Loucy (cell line): ENCODE results near the gene MXD3.
A peak's percentile ranks its signal among the peaks of the same experiment; 100 is the strongest.
"Not testable (repeated sequence)": the region's sequence is repeated elsewhere in the genome, so short reads cannot be mapped to it uniquely, and the experiment has no call there.

ENCODE experiments used
- H2AFZ ChIP-seq: fragments of 200-600 bp; sonication (generic); 2 replicates; pipeline ENCODE4 v1.6.0; 2016; ENCODE audit warnings: antibody characterized with exemption, mild to moderate bottlenecking, low read length, moderate library complexity
- H3F3A ChIP-seq: fragments of 200-600 bp; 2 replicates; pipeline ENCODE4 v1.6.0; 2016; ENCODE audit warnings: antibody characterized with exemption, low read depth, mild to moderate bottlenecking
- H3K27me3 ChIP-seq: fragments of 200-600 bp; sonication (generic); 2 replicates; pipeline ENCODE4 v1.6.1; 2014; ENCODE audit warnings: low read length, mild to moderate bottlenecking; ENCODE audit not compliant: insufficient read depth, poor library complexity, severe bottlenecking
- H3K36me3 ChIP-seq: fragments of 200-600 bp; sonication (generic); 2 replicates; pipeline ENCODE4 v1.6.1; 2016; ENCODE audit warnings: low read length; ENCODE audit not compliant: insufficient read depth
- H3K4me1 ChIP-seq: fragments of 200-600 bp; sonication (generic); 2 replicates; pipeline ENCODE4 v1.5.1; 2014; ENCODE audit warnings: low read length, mild to moderate bottlenecking; ENCODE audit not compliant: insufficient read depth, poor library complexity, severe bottlenecking
- H3K4me2 ChIP-seq: fragments of 200-600 bp; sonication (generic); 2 replicates; pipeline ENCODE4 v1.6.0; 2014; ENCODE audit warnings: antibody characterized with exemption, low read length, low read depth, mild to moderate bottlenecking; ENCODE audit not compliant: poor library complexity, severe bottlenecking
- H3K4me3 ChIP-seq: fragments of 200-600 bp; sonication (generic); 2 replicates; pipeline ENCODE4 v1.5.1; 2014; ENCODE audit warnings: low read length, mild to moderate bottlenecking, mixed read lengths; ENCODE audit not compliant: poor library complexity, severe bottlenecking
- H3K79me2 ChIP-seq: fragments of 200-600 bp; sonication (generic); 2 replicates; pipeline ENCODE4 v1.6.1; 2014; ENCODE audit warnings: low read length; ENCODE audit not compliant: insufficient read depth
- H3K9ac ChIP-seq: fragments of 200-600 bp; sonication (generic); 2 replicates; pipeline ENCODE4 v1.6.0; 2014; ENCODE audit warnings: mild to moderate bottlenecking, low read depth, low read length, moderate library complexity; ENCODE audit not compliant: poor library complexity, severe bottlenecking
- H3K9me2 ChIP-seq: fragments of 200-600 bp; sonication (generic); replicated peaks from 2 replicates; pipeline ENCODE4 v1.6.1; 2016; ENCODE audit warnings: low read depth, low read length, mixed read lengths
- H3K9me3 ChIP-seq: fragments of 200-600 bp; sonication (generic); 2 replicates; pipeline ENCODE4 v1.6.1; 2014; ENCODE audit warnings: mild to moderate bottlenecking, antibody characterized with exemption, low read length, low read depth; ENCODE audit not compliant: insufficient read depth
- H4K20me1 ChIP-seq: fragments of 200-600 bp; sonication (generic); 2 replicates; pipeline ENCODE4 v1.6.0; 2014; ENCODE audit warnings: antibody characterized with exemption, low read length, mild to moderate bottlenecking; ENCODE audit not compliant: insufficient read depth, poor library complexity, severe bottlenecking
- CTCF ChIP-seq: fragments of 200-600 bp; sonication (generic); conservative IDR thresholded peaks from 2 replicates; pipeline ENCODE4 v1.5.1; 2014; ENCODE audit warnings: mild to moderate bottlenecking, antibody characterized with exemption, low read length
- EZH2phosphoT487 ChIP-seq: fragments of 200-600 bp; IDR thresholded peaks from 2 replicates; pipeline ENCODE4 v1.6.1; 2018; ENCODE audit warnings: antibody characterized with exemption, mild to moderate bottlenecking, moderate library complexity, borderline replicate concordance

The MXD3 gene

DNA sequence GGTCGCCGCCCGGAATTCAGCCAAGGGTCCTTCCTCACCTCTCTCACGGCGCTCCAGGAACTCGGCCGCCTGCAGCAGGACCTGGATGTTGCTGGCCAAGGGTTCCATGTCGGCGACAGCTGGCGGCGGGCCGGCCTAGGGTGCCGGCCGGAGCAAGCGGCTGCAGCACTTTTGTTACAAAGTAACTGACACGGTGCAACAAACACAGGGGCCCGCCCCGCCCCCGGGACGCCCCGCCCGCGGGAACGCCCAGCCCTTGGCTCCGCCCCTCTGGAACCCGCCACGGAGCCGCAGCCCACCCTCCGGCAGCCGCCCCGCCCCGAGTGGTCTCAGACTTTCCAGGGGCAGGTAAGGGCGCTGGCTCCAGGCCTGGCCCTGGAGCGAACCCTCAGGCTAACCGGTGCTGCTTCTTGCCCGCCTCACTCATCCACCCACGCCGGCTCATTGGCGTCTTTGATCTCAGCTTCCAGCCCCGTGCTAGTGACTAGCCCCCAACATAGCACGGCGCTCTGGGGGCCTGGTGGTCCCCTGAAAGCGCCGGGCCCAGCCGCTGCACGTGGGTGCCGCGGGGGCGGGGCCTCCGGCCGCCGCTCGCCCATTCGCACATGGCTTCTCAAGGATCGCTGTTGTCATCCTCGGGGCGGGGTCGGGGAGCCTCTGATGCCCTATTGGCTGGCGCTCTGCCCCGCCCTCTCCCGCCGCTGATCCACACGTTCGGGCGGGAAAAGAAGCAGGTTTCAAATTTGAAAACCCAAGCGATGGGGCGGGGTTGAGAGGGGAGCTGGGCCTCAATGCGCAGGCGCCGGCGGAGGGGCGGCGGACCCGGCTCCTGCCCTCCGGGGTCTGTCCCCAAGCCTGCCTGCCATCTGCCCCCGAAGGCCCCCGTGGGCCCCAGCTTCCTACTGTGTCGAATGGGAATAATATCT, at the start of gene MXD3:
Gene MXD3 (minus strand): TSS at position 176 of the 926 bp plus-strand sequence. CDS start 68 bp downstream, at position 108.
- Histone ChIP-seq H3F3A (no peaks in the 10 kb centered on the region), H3K4me1 (peaks cover 17% of the 10 kb centered on the region), H3K79me2 (peaks cover 44% of the 10 kb centered on the region)

GRCh38 chr5:177360740-177361139, 49.0 kb upstream of the MXD3 start:
- not testable (repeated sequence) for H3K27me3 ChIP-seq, H3K4me3 ChIP-seq, H3K9me2 ChIP-seq, H3K36me3 ChIP-seq, H2AFZ ChIP-seq, H3K9me3 ChIP-seq, H3K4me2 ChIP-seq, H3F3A ChIP-seq, H3K9ac ChIP-seq, H4K20me1 ChIP-seq
- Histone ChIP-seq H3K4me1 (peaks cover 30% of the 10 kb centered on the region), H3K79me2 (peaks cover 27% of the 10 kb centered on the region; the same call in 1 of the 2 replicates)

More for the DNA sequence above, at the start of gene MXD3:
- H3K9me2 ChIP-seq: no peaks in the 10 kb centered on the region
- peak within 1 kb of the TSS; percentile 83 for H3K4me3 ChIP-seq
- H3K9me3 ChIP-seq: no peaks in the 10 kb centered on the region
- H2AFZ ChIP-seq: peak within 1 kb of the TSS; percentile 64; the same call in 1 of the 2 replicates
- TF ChIP-seq CTCF: no peak
- no peak for TF ChIP-seq EZH2phosphoT487
- H3K36me3 ChIP-seq: no peaks in the 10 kb centered on the region; the same call in 1 of the 2 replicates
- H3K4me2 ChIP-seq: peak within 1 kb of the TSS; percentile 90
- peak within 1 kb of the TSS; percentile 89 for H3K9ac ChIP-seq
- peaks cover 19% of the 10 kb centered on the region for H4K20me1 ChIP-seq
- no peaks in the 10 kb centered on the region for H3K27me3 ChIP-seq

DNA sequence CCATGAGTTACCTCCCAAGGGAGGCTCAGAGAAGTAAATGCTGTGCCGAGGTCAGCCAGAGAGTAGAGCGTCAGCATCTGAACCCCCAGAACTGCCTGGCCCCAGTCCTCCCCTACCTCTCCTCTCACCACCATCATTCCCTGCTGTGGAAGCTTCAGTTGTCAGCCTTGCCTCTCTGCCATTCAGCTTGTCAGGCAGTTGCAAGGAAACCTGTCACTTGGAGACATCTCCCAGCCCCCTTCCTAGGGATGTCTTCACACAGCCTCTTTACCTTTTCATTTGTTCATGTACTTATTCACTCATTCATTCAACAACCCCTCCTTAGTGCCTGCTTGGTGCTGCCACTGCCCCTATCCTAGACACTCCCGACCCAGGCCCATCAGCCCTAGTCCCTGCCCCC, 48.2 kb upstream of the MXD3 start:
- peak overlapping the region; percentile 92 for H3K4me2 ChIP-seq
- H3K9me3 ChIP-seq: no peaks in the 10 kb centered on the region
- H3K9ac ChIP-seq: no peak overlapping the region
- H3K4me1 ChIP-seq: peaks cover 38% of the 10 kb centered on the region
- no peak overlapping the region for H3K4me3 ChIP-seq
- no peak for TF ChIP-seq EZH2phosphoT487
- no peak for TF ChIP-seq CTCF
- no peaks in the 10 kb centered on the region for H3F3A ChIP-seq
- no peaks in the 10 kb centered on the region for H4K20me1 ChIP-seq
- no peaks in the 10 kb centered on the region for H3K27me3 ChIP-seq
- no peak overlapping the region for H2AFZ ChIP-seq
- H3K36me3 ChIP-seq: no peaks in the 10 kb centered on the region
- H3K9me2 ChIP-seq: no peaks in the 10 kb centered on the region
- peaks cover 27% of the 10 kb centered on the region; the same call in 1 of the 2 replicates for H3K79me2 ChIP-seq
